Uterine smooth muscle cell (primary cell): Measurements from ENCODE around the gene RBCK1. TPM values are rescaled to one million over a fixed set of nuclear protein-coding genes. Genes with fewer than 3 reads are reported as not detected.

ENCODE experiments used
- total RNA-seq: library from RNA; depleted of rRNA; stranded (reverse); fragments of >200 nt; gene quantifications from 2 replicates; pipeline ENCODE4 v1.2.3, GENCODE V29; 2014

The RBCK1 gene
- total RNA-seq, result 75.1 and 114 TPM in 2 replicates

DNA sequence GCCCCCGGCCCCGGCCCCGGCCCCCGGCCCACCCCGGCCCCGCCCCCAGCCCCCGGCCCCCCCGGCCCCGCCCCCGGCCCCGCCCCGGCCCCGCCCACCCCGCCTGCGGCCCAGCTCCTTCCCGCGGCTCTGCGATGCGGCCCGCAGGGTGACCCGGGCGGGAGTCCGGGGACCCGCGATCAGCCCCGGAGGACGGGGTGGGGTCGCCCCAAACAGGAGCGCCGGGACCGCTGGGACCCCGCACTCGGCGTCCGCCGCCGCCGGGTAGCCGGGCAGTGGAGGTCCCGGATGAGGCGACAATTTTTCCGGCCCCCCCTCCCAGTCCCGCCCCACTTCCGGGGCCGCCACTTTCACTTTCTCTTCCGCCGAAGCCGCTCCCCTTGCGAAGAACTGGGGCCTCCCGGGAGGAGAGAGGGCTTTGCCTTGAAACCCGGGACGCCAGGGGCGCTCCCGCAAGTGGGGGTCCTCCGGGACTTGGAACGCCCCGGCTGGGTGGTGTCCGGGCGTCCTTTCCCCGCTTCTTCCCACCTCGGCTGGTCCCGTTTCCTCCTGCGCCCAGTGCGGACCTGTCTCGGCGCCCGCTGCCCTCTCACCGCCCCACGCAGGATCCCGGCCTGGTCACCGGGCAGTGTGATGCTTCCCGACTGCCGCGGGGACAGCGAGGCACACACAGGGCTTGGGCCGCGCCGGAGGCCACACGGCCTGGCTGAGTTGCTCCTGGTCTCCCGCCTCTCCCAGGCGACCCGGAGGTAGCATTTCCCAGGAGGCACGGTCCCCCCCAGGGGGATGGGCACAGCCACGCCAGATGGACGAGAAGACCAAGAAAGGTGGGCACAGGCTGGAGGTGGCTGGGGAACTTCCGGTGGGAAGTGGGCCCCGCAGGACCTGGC is at the start of gene RBCK1:
Gene RBCK1, plus strand, starts transcription at position 347 of the 890 bp plus-strand sequence. Its CDS starts 459 bp downstream, at position 806.

GRCh38 chr20:462199-462991 is 54.3 kb downstream of the RBCK1 start, which contains the start of gene TBC1D20:
TSS of gene TBC1D20 (minus strand) at chr20:462533. CDS start at chr20:462405, 128 bp downstream.

Other genes with a start within 250 kb of the RBCK1 start
- not detected in 2 replicates for gene DEFB128, start 218.6 kb upstream of the RBCK1 start, total RNA-seq
- gene DEFB129, start 181.0 kb upstream of the RBCK1 start, total RNA-seq, result not detected in 2 replicates
- not detected in 2 replicates for gene DEFB132, start 150.6 kb upstream of the RBCK1 start, total RNA-seq
- 3.1 and 4.4 TPM in 2 replicates for gene C20orf96, start 117.5 kb upstream of the RBCK1 start, total RNA-seq
- gene ZCCHC3, start 110.7 kb upstream of the RBCK1 start, total RNA-seq, result 13.9 and 14.1 TPM in 2 replicates
- gene SOX12, start 82.7 kb upstream of the RBCK1 start, total RNA-seq, result 5.8 and 9.9 TPM in 2 replicates
- gene NRSN2, start 61.2 kb upstream of the RBCK1 start, total RNA-seq, result 35.2 and 44.0 TPM in 2 replicates
- 152 and 266 TPM in 2 replicates for gene TRIB3, start 27.5 kb upstream of the RBCK1 start, total RNA-seq
- gene TBC1D20, start 54.2 kb downstream of the RBCK1 start, total RNA-seq, result 36.1 and 51.9 TPM in 2 replicates
- gene CSNK2A1, start 135.5 kb downstream of the RBCK1 start, total RNA-seq, result 157 and 188 TPM in 2 replicates
- gene TCF15, start 202.0 kb downstream of the RBCK1 start, total RNA-seq, result not detected in 2 replicates
- gene SRXN1, start 244.9 kb downstream of the RBCK1 start, total RNA-seq, result 108 and 112 TPM in 2 replicates